Measurements from ENCODE around the gene MYL5. TPM values are rescaled to one million over a fixed set of nuclear protein-coding genes. Genes with fewer than 3 reads are reported as not detected.

MYL5 gene
- polyA plus RNA-seq, 3 donors = 4.2 to 12.6 (median 7.2) TPM

GRCh38 chr4:678331-679103 lies 4.2 kb downstream of the MYL5 start:
- Histone ChIP-seq H3K36me3 (replicated peaks in 1 of 2; ENCODE audit: control insufficient read depth in 1 of 2, insufficient read depth in 2 of 2, low read length in 2 of 2) (no peaks in the 10 kb centered on the region), H3K27me3 (ENCODE audit: control insufficient read depth in 2 of 2, insufficient read depth in 2 of 2, low read length in 2 of 2) (no peaks in the 10 kb centered on the region), H3K79me2 (ENCODE audit: insufficient read depth, low read length) (peaks cover 10% of the 10 kb centered on the region), H3K9ac (ENCODE audit: insufficient read depth, low read length, poor library complexity, severe bottlenecking) (no peak overlapping the region), H3K27ac (ENCODE audit: low read depth in 1 of 2, low read length in 2 of 2) (no peak overlapping the region), H3K9me3 (replicated peaks in 1 of 2; ENCODE audit: control insufficient read depth in 1 of 2, insufficient read depth in 1 of 2, low read length in 2 of 2) (no peaks in the 10 kb centered on the region), H3K4me1 (ENCODE audit: control insufficient read depth in 1 of 2, insufficient read depth in 2 of 2, low read length in 2 of 2) (peaks cover 27 to 37% of the 10 kb centered on the region in 2 donors), H3K4me2 (replicated peaks; ENCODE audit: extremely low read depth, low read length, poor library complexity, severe bottlenecking) (no peak overlapping the region), H3K4me3 (replicated peaks in 1 of 3; ENCODE audit: low read depth in 2 of 3, low read length in 3 of 3) (no peak overlapping the region), H2AFZ (ENCODE audit: insufficient read depth, low read depth, low read length, poor library complexity, severe bottlenecking) (no peak overlapping the region), H4K20me1 (ENCODE audit: insufficient read depth, low read length) (peaks cover 21% of the 10 kb centered on the region)
- no peaks in the 10 kb centered on the region for H3K9me3 Mint-ChIP-seq
- peaks cover 0 to 8% of the 10 kb centered on the region in 2 donors for H3K36me3 Mint-ChIP-seq
- 93% methylated on average over 12 of the region's 14 CpGs for WGBS (ENCODE audit: insufficient coverage)
- no peak for TF ChIP-seq CTCF (IDR thresholded peaks at IDR 0.05)
- DNase-seq = no peak
- H3K27ac Mint-ChIP-seq = no peak overlapping the region
- intact Hi-C loops (cut with micrococcal nuclease) = loop anchor here in 1 of 2 donors (10.0 kb wide), 1 partner anchor 184 kb away; the partner anchor contains the start of genes PIGG and ZNF721
- peaks cover 24% of the 10 kb centered on the region for H3K4me1 Mint-ChIP-seq
- no peak overlapping the region for H3K4me3 Mint-ChIP-seq
- peaks cover 5 to 19% (median 10%) of the 10 kb centered on the region in 3 donors for H3K27me3 Mint-ChIP-seq (ENCODE audit: low read depth in 3 of 3)

- TF ChIP-seq CTCF (IDR thresholded peaks at IDR 0.05) = no peak
- Mint-ChIP-seq H3K4me1 (peaks cover 27% of the 10 kb centered on the region), H3K27ac (no peak overlapping the region), H3K36me3 (peaks cover 0 to 8% of the 10 kb centered on the region in 2 donors), H3K4me3 (no peak overlapping the region), H3K27me3 (ENCODE audit: low read depth in 3 of 3) (peaks cover 5 to 19% (median 10%) of the 10 kb centered on the region in 3 donors), H3K9me3 (no peaks in the 10 kb centered on the region)
- H2AFZ ChIP-seq (ENCODE audit: insufficient read depth, low read depth, low read length, poor library complexity, severe bottlenecking) = no peak overlapping the region
- H3K4me1 ChIP-seq (ENCODE audit: control insufficient read depth in 1 of 2, insufficient read depth in 2 of 2, low read length in 2 of 2) = peaks cover 30 to 40% of the 10 kb centered on the region in 2 donors
- no peak overlapping the region for H3K9ac ChIP-seq (ENCODE audit: insufficient read depth, low read length, poor library complexity, severe bottlenecking)
- H3K4me3 ChIP-seq (replicated peaks in 1 of 3; ENCODE audit: low read depth in 2 of 3, low read length in 3 of 3) = no peak overlapping the region
- H3K79me2 ChIP-seq (ENCODE audit: insufficient read depth, low read length) = peaks cover 8% of the 10 kb centered on the region
- peaks cover 26% of the 10 kb centered on the region for H4K20me1 ChIP-seq (ENCODE audit: insufficient read depth, low read length)
- intact Hi-C loops (cut with micrococcal nuclease) = loop anchor here in 1 of 2 donors (10.0 kb wide), 1 partner anchor 184 kb away; the partner anchor contains the start of genes PIGG and ZNF721
- DNase-seq = no peak
- no peaks in the 10 kb centered on the region for H3K36me3 ChIP-seq (replicated peaks in 1 of 2; ENCODE audit: control insufficient read depth in 1 of 2, insufficient read depth in 2 of 2, low read length in 2 of 2)
- H3K27ac ChIP-seq (ENCODE audit: low read depth in 1 of 2, low read length in 2 of 2) = no peak overlapping the region
- no peaks in the 10 kb centered on the region for H3K27me3 ChIP-seq (ENCODE audit: control insufficient read depth in 2 of 2, insufficient read depth in 2 of 2, low read length in 2 of 2)
- 95% methylated on average over 11 of the region's 13 CpGs for WGBS (ENCODE audit: insufficient coverage)
- H3K9me3 ChIP-seq (replicated peaks in 1 of 2; ENCODE audit: control insufficient read depth in 1 of 2, insufficient read depth in 1 of 2, low read length in 2 of 2) = no peaks in the 10 kb centered on the region
- H3K4me2 ChIP-seq (replicated peaks; ENCODE audit: extremely low read depth, low read length, poor library complexity, severe bottlenecking) = no peak overlapping the region
Observed at GRCh38 chr4:679104-679481, 4.8 kb downstream of the MYL5 start.

Measured in CD14-positive monocyte (primary cell).